K562 (cell line): ENCODE measurements around the gene IGF2. TPM values are rescaled to one million over a fixed set of nuclear protein-coding genes. Genes with fewer than 3 reads are reported as not detected.
A peak's percentile ranks its signal among the peaks of the same experiment; 100 is the strongest.

Source experiments
- ATAC-seq: fragments of 200-7000 bp; cut with Tn5 transposase; 3 replicates; pipeline ENCODE4 v1.9.1; 2020; ENCODE audit warnings: moderate library complexity
- BruUV-seq: library from RNA; stranded (reverse); fragments of 400-500 nt; replicated peaks from 2 replicates; lab custom pipeline; 2021; lab: Mats Ljungman, UMichigan
- CTCF ChIA-PET: fragments of 300-600 bp; formaldehyde crosslinking; extraction: SDS; loops from one replicate; lab custom pipeline; 2021; ENCODE audit warnings: low intra/inter-chr PET ratio; lab: Yijun Ruan, JAX
- POLR2A ChIA-PET: fragments of 300-600, 350-650 bp; sonication (Branson Sonifier 250); formaldehyde crosslinking; extraction: SDS; loops from one replicate; lab custom pipeline; 2021; ENCODE audit warnings: antibody characterized with exemption, inconsistent platforms; lab: Yijun Ruan, JAX
- DNase-seq, 4 experiments: peaks; one replicate each; pipeline versions ENCODE4 v3.0.0 to v3.0.0-alpha.2; 2011 to 2018; ENCODE audit warnings: low spot score in 3 of 4, mixed read lengths in 3 of 4; ENCODE audit errors: extremely low read depth in 1 of 4
- FAIRE-seq: peaks from 2 replicates; lab custom pipeline; 2011; peaks lifted over from hg19 to GRCh38; lab: Jason Lieb, UNC
- H2AFZ ChIP-seq: 2 replicates; pipeline ENCODE4 v1.6.0; 2011; ENCODE audit warnings: low read depth, low read length, control low read depth, inconsistent platforms
- H3K27ac ChIP-seq: fragments of 200-600 bp; 3 replicates; pipeline ENCODE4 v1.8.0; 2011; ENCODE audit warnings: low read depth, mild to moderate bottlenecking, control low read depth, inconsistent platforms, low read length, moderate library complexity, mixed read lengths; ENCODE audit errors: extremely low read depth
- H3K27me3 ChIP-seq, 2 experiments: fragments of 300-600 bp in 1 of 2; 2 replicates in 1 of 2; 3 replicates in 1 of 2; pipeline versions ENCODE4 v1.6.0 to v1.8.0; 2011; ENCODE audit warnings: inconsistent platforms in 2 of 2, low read length in 2 of 2, mild to moderate bottlenecking in 1 of 2, mixed read lengths in 1 of 2, moderate library complexity in 1 of 2; ENCODE audit not compliant: control insufficient read depth in 2 of 2, insufficient read depth in 2 of 2
- H3K36me3 ChIP-seq: fragments of 300-600 bp; 3 replicates; pipeline ENCODE4 v1.8.0; 2011; ENCODE audit warnings: mild to moderate bottlenecking, low read length, inconsistent platforms; ENCODE audit not compliant: control insufficient read depth, insufficient read depth
- H3K4me1 ChIP-seq, 2 experiments: fragments of 200-600 bp in 1 of 2; replicated peaks in 1 of 2; 2 replicates in 1 of 2; 3 replicates in 1 of 2; pipeline versions ENCODE4 v1.5.1 to v1.8.0; 2011; ENCODE audit warnings: inconsistent platforms in 2 of 2, low read length in 2 of 2, mild to moderate bottlenecking in 1 of 2, mixed read lengths in 1 of 2, moderate library complexity in 1 of 2; ENCODE audit not compliant: control insufficient read depth in 2 of 2, insufficient read depth in 2 of 2
- H3K4me2 ChIP-seq: 2 replicates; pipeline ENCODE4 v1.6.1; 2011; ENCODE audit warnings: low read length, control low read depth, inconsistent platforms, mixed read lengths; ENCODE audit not compliant: insufficient read depth
- H3K4me3 ChIP-seq: fragments of 200-600 bp; sonication (generic), shearing (Covaris generic); 2 replicates; pipeline ENCODE4 v1.5.1; 2016; ENCODE audit warnings: control low read depth, inconsistent platforms
- H3K79me2 ChIP-seq: fragments of 200-600 bp; 3 replicates; pipeline ENCODE4 v1.8.0; 2011; ENCODE audit warnings: low read length, inconsistent platforms; ENCODE audit not compliant: control insufficient read depth, insufficient read depth
- H3K9ac ChIP-seq, 2 experiments: 2 replicates each; pipeline versions ENCODE4 v1.6.0 to v1.6.1; 2011; ENCODE audit warnings: low read depth in 2 of 2, low read length in 2 of 2, control low read depth in 1 of 2, inconsistent platforms in 1 of 2, mild to moderate bottlenecking in 1 of 2, mixed read lengths in 1 of 2; ENCODE audit not compliant: insufficient read depth in 1 of 2
- H3K9me1 ChIP-seq: one replicate; pipeline ENCODE4 v1.6.0; 2011; ENCODE audit warnings: inconsistent platforms, mild to moderate bottlenecking, low read length, moderate library complexity; ENCODE audit not compliant: control insufficient read depth, insufficient read depth
- H3K9me3 ChIP-seq: replicated peaks from 2 replicates; pipeline ENCODE4 v1.5.1; 2011; ENCODE audit warnings: low read depth, low read length, inconsistent platforms; ENCODE audit not compliant: control insufficient read depth, insufficient read depth
- H4K20me1 ChIP-seq: replicated peaks from 2 replicates; pipeline ENCODE4 v1.6.1; 2011; ENCODE audit warnings: low read length, inconsistent platforms, mixed read lengths; ENCODE audit not compliant: control insufficient read depth, insufficient read depth
- BRF2 ChIP-seq: IDR thresholded peaks from 3 replicates; pipeline ENCODE4 v1.6.1; 2011; ENCODE audit warnings: borderline replicate concordance, mild to moderate bottlenecking; ENCODE audit not compliant: insufficient read length, insufficient read depth
- DEAF1 ChIP-seq: fragments of 450-650 bp; formaldehyde crosslinking; IDR thresholded peaks from 2 replicates; pipeline ENCODE4 v1.4.0; 2020; ENCODE audit warnings: mild to moderate bottlenecking, moderate library complexity
- MTF1 ChIP-seq: fragments of 250-450 bp; sonication (Bioruptor Pico); IDR thresholded peaks from 2 replicates; pipeline ENCODE4 v1.9.0; 2021; ENCODE audit warnings: moderate library complexity, mild to moderate bottlenecking, inconsistent platforms, borderline replicate concordance
- NR4A1 ChIP-seq, 2 experiments: fragments of 250-450 bp in 1 of 2; fragments of 450-650 bp in 1 of 2; sonication (Bioruptor Pico) in 1 of 2; IDR thresholded peaks; 2 replicates each; pipeline versions ENCODE4 v1.4.0 to v1.6.1; 2016 to 2020; ENCODE audit warnings: mild to moderate bottlenecking in 2 of 2, missing compliant biosample characterization in 1 of 2, missing genetic modification characterization in 1 of 2, moderate library complexity in 1 of 2
- SMAD3 ChIP-seq: fragments of 450-650 bp; formaldehyde crosslinking; conservative IDR thresholded peaks from 2 replicates; pipeline ENCODE4 v1.4.0; 2020; ENCODE audit warnings: mild to moderate bottlenecking
- TAF9B ChIP-seq: fragments of 450-650 bp; IDR thresholded peaks from 2 replicates; pipeline ENCODE4 v1.6.1; 2018; ENCODE audit warnings: mild to moderate bottlenecking; ENCODE audit not compliant: partially characterized antibody
- ZNF133 ChIP-seq: fragments of 250-450 bp; sonication (Bioruptor Pico); IDR thresholded peaks from 2 replicates; pipeline ENCODE4 v1.4.0; 2020; ENCODE audit warnings: mild to moderate bottlenecking
- ZNF24 ChIP-seq: fragments of 450-650 bp; IDR thresholded peaks from 2 replicates; pipeline ENCODE4 v1.6.1; 2016
- ZNF512 ChIP-seq: IDR thresholded peaks from 2 replicates; pipeline ENCODE4 v1.6.1; 2016; ENCODE audit warnings: missing genetic modification characterization, missing compliant biosample characterization
- WGBS: fragments of 100-300 bp; shearing (Covaris generic); methylation state at CpG from one replicate; pipeline ENCODE4 v1.1.6; 2016; ENCODE audit warnings: low coverage, mixed read lengths; ENCODE audit not compliant: insufficient coverage; ENCODE audit errors: missing lambda C conversion rate; 5-methylcytosine and 5-hydroxymethylcytosine counted together
- in situ Hi-C: fragments of 300-500 bp; cut with MboI; formaldehyde crosslinking; loops from 4 replicates; pipeline ENCODE4 v1.15.0; 2018; ENCODE audit warnings: inconsistent platforms, mixed read lengths
- intact Hi-C: fragments of 100-400 bp; cut with micrococcal nuclease; formaldehyde crosslinking; loops from 2 replicates; pipeline ENCODE4 v1.14.2; 2022
- polyA plus RNA-seq, 8 experiments: library from polyadenylated mRNA; depleted of rRNA in 4 of 8; stranded (reverse) in 5 of 8; unstranded in 3 of 8; fragments of >200 nt; fragmentation: Nextera tagmentation in 2 of 8; fragmentation: Illumina TruSeq in 1 of 8; extraction: Ambion mirVana in 2 of 8; extraction: Trizol in 1 of 8; gene quantifications; 2 replicates each; pipeline versions ENCODE4 v1.2.1 to v1.2.3, GENCODE V29; 2011 to 2014; ENCODE audit warnings: inconsistent platforms in 1 of 8, missing spikeins in 1 of 8
- total RNA-seq, 7 experiments: library from RNA; depleted of rRNA in 6 of 7; stranded (reverse); fragments of >200 nt in 6 of 7; fragmentation: Illumina TruSeq in 2 of 7; extraction: Trizol in 2 of 7; gene quantifications; 2 replicates each; pipeline versions ENCODE4 v1.2.1 to v1.2.3, GENCODE V29; 2011 to 2021; ENCODE audit warnings: low replicate concordance in 1 of 7

The IGF2 gene
- total and polyA plus RNA-seq, 9 of the 15 experiments (the other 6 are each of a cell fraction or from before 2014, with no cell fraction given): 0.16 TPM; not detected in 8

GRCh38 chr11:2103668-2104523 lies 35.3 kb downstream of the IGF2 start:
- ATAC-seq (no peak), FAIRE-seq (no peak), DNase-seq (no peak)
- Histone ChIP-seq H3K4me3 (no peak overlapping the region), H3K9me1 (no peaks in the 10 kb centered on the region), H3K27me3 (peaks cover 2 to 36% of the 10 kb centered on the region in 2 experiments; a peak in 4 of 5 replicates), H3K4me1 (peaks cover 0 to 15% of the 10 kb centered on the region in 2 experiments; a peak in 1 of 5 replicates), H3K79me2 (no peaks in the 10 kb centered on the region), H3K27ac (no peak overlapping the region), H4K20me1 (0 out of 2 replicates have a peak, but pooled peaks cover 11% of the 10 kb centered on the region), H3K9ac (no peak overlapping the region), H3K36me3 (no peaks in the 10 kb centered on the region), H3K4me2 (no peak overlapping the region), H3K9me3 (no peaks in the 10 kb centered on the region), H2AFZ (no peak overlapping the region)
- BruUV-seq: no TSS peak
- TF ChIP-seq SMAD3 (CRISPR knock-in tag) (no peak), ZNF24 (peak; percentile 65; the same call in 1 of the 2 replicates), ZNF133 (CRISPR knock-in tag) (no peak)
- in situ Hi-C loops: no loop called here
- WGBS: under 1% methylated on average over 16 of the region's 25 CpGs
- POLR2A ChIA-PET: interaction anchor here (0.5 to 0.9 kb wide), 2 partner anchors 17 to 19 kb away, joined by 3 read pairs; no protein-coding TSS in a partner anchor
- CTCF ChIA-PET: no interaction called here
- intact Hi-C loops: no loop called here

- ATAC-seq: no peak
- no peak for FAIRE-seq
- no peaks in the 10 kb centered on the region for H3K9me1 ChIP-seq
- in situ Hi-C loops: no loop called here
- no peak overlapping the region for H3K4me2 ChIP-seq
- no peaks in the 10 kb centered on the region for H3K9me3 ChIP-seq
- H3K4me1 ChIP-seq: peaks cover 0 to 13% of the 10 kb centered on the region in 2 experiments; a peak in 1 of 5 replicates
- peaks cover 4 to 36% of the 10 kb centered on the region in 2 experiments; a peak in 4 of 5 replicates for H3K27me3 ChIP-seq
- 0% methylated on average over 2 of the region's 2 CpGs for WGBS
- no TSS peak for BruUV-seq
- no peak overlapping the region for H3K4me3 ChIP-seq
- H4K20me1 ChIP-seq: peaks cover 12% of the 10 kb centered on the region; the same call in 1 of the 2 replicates
- intact Hi-C loops: no loop called here
- H3K79me2 ChIP-seq: no peaks in the 10 kb centered on the region
- no peak overlapping the region for H3K9ac ChIP-seq
- ChIA-PET CTCF (no interaction called here), POLR2A (no interaction called here)
- DNase-seq: no peak
- no peak overlapping the region for H2AFZ ChIP-seq
- H3K36me3 ChIP-seq: no peaks in the 10 kb centered on the region
- H3K27ac ChIP-seq: no peak overlapping the region
- TF ChIP-seq TAF9B (no peak), NR4A1 (CRISPR knock-in tag; IDR thresholded peaks at IDR 0.05) (no peak), NR4A1 (tag; IDR thresholded peaks at IDR 0.05) (no peak), BRF2 (no peak), DEAF1 (no peak), MTF1 (CRISPR knock-in tag) (no peak), ZNF512 (tag) (no peak)
Measured at GRCh38 chr11:2102883-2103213, 36.3 kb downstream of the IGF2 start.
